Measurements from ENCODE around the gene LIMS2. TPM values are rescaled to one million over a fixed set of nuclear protein-coding genes. Genes with fewer than 3 reads are reported as not detected.
A peak's percentile ranks its signal among the peaks of the same experiment; 100 is the strongest.

Gene LIMS2
- total RNA-seq, 1 donor = 14.8 TPM

DNA sequence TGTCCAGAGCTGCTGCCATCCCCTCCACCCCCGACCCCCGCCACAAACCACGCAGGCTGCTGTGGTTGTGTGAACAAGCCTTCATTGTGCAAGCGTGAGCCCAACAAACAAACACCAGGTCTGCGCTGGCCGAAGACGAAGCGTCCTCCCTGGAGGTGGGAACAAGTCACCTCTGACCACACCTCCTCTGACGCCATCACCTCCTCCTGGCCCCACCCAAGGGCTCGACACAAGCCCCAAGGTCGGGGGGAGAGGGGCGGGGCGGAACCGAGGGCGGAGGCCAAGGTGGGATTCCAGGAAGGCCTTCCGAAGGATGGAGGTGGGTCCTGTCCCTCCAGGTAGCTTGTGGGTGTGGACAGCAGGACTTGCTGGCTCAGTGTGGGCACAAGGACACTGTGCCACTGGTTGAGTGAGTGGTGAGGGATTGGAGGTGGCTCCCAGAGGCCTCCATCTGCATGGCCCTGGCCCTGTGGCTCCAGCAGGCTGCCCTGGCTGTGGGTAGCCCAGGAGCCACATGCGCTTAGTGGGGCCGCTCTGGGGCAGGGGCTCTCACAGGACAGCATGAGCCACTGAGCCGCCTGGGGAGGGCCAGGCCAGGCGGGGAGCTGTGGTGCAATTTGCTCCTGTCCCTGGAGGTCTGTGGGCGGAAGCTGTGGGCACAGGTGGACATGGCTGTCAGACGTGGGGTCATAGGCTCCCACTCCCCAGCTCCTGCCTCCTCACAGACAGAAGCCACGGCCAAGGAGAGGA lies 36.8 kb downstream of the LIMS2 start:
- no peaks in the 10 kb centered on the region for H3K9me3 ChIP-seq (ENCODE audit: low read depth, low read length)
- no peak overlapping the region for H3K4me2 ChIP-seq (ENCODE audit: insufficient read depth, low read length)
- TF ChIP-seq, protein P1, sequence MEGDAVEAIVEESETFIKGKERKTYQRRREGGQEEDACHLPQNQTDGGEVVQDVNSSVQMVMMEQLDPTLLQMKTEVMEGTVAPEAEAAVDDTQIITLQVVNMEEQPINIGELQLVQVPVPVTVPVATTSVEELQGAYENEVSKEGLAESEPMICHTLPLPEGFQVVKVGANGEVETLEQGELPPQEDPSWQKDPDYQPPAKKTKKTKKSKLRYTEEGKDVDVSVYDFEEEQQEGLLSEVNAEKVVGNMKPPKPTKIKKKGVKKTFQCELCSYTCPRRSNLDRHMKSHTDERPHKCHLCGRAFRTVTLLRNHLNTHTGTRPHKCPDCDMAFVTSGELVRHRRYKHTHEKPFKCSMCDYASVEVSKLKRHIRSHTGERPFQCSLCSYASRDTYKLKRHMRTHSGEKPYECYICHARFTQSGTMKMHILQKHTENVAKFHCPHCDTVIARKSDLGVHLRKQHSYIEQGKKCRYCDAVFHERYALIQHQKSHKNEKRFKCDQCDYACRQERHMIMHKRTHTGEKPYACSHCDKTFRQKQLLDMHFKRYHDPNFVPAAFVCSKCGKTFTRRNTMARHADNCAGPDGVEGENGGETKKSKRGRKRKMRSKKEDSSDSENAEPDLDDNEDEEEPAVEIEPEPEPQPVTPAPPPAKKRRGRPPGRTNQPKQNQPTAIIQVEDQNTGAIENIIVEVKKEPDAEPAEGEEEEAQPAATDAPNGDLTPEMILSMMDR (IDR thresholded peaks at IDR 0.05; ENCODE audit: extremely low read depth, low read depth, low read length) = no peak
- H3K36me3 ChIP-seq (ENCODE audit: insufficient read depth, low read length) = no peaks in the 10 kb centered on the region
- peak overlapping the region; percentile 68 for H3K27ac ChIP-seq (ENCODE audit: low read depth, low read length)
- no peak for DNase-seq (ENCODE audit: insufficient read length, low spot score, missing footprints)
- H3K79me2 ChIP-seq (ENCODE audit: insufficient read depth, low read length) = no peaks in the 10 kb centered on the region
- H3K4me1 ChIP-seq (ENCODE audit: insufficient read depth, low read length) = peaks cover 11% of the 10 kb centered on the region
- H3K27me3 ChIP-seq (ENCODE audit: insufficient read depth, low read length) = no peaks in the 10 kb centered on the region
- H4K20me1 ChIP-seq (ENCODE audit: insufficient read depth, low read length) = no peaks in the 10 kb centered on the region
- no peak overlapping the region for H2AFZ ChIP-seq (ENCODE audit: low read length)
- H3K4me3 ChIP-seq (ENCODE audit: insufficient read depth, low read length) = no peak overlapping the region

DNA sequence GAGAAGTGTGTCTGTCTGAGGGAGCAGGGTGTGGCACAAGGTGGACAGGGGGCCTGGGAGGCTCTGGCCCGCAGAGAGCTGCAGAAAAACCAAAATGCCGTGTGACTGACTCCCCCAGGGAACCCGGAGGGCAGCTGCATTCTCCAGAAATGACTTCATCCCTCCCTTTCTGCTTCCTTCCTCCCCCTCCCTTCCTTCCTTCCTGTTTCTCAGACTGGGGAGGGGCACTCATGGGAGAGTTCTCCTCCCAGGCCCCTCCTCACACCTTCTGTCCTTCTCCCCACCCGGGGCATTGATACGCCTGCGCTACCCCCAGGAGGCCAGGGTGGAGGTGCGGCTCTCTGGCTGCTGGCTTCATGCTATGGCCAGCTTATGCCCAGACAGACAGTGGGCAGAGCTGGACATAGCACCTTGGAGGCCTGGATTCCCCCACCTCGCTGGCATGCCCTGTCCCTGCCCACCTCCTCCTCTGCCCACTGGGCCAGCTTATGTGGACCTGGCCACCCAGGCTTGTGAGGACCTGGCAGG lies 37.5 kb downstream of the LIMS2 start:
- H3K9me3 ChIP-seq (ENCODE audit: low read depth, low read length) = no peaks in the 10 kb centered on the region
- H2AFZ ChIP-seq (ENCODE audit: low read length) = peak overlapping the region; percentile 77
- peak; percentile 100 for DNase-seq (ENCODE audit: insufficient read length, low spot score, missing footprints)
- H3K36me3 ChIP-seq (ENCODE audit: insufficient read depth, low read length) = no peaks in the 10 kb centered on the region
- peaks cover 11% of the 10 kb centered on the region for H3K4me1 ChIP-seq (ENCODE audit: insufficient read depth, low read length)
- H3K4me3 ChIP-seq (ENCODE audit: insufficient read depth, low read length) = peak overlapping the region; percentile 22
- no peaks in the 10 kb centered on the region for H3K79me2 ChIP-seq (ENCODE audit: insufficient read depth, low read length)
- TF ChIP-seq, protein P1 (IDR thresholded peaks at IDR 0.05; ENCODE audit: extremely low read depth, low read depth, low read length) = no peak
- H3K27ac ChIP-seq (ENCODE audit: low read depth, low read length) = peak overlapping the region; percentile 68
- no peaks in the 10 kb centered on the region for H3K27me3 ChIP-seq (ENCODE audit: insufficient read depth, low read length)
- H4K20me1 ChIP-seq (ENCODE audit: insufficient read depth, low read length) = no peaks in the 10 kb centered on the region
- H3K4me2 ChIP-seq (ENCODE audit: insufficient read depth, low read length) = peak overlapping the region; percentile 33

DNA sequence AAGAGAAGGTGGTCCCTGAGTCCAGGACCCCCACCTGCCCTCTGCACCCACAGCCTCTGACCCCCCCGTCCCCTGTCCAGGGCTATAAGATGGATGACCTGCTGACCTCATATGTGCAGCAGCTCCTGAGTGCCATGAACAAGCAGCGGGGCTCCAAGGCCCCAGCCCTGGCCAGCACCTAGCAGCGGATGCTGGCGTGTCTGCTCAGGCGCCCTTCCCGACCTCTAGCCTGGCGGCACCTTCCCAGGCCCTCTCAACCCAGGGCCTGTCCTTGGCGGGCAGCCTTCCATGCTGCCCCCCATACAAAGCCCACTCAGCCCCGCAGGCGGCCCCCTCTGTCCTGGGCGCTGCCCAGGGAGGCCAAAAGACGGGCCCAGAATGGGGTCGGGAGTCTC lies 38.1 kb downstream of the LIMS2 start:
- peaks cover 11% of the 10 kb centered on the region for H3K4me1 ChIP-seq (ENCODE audit: insufficient read depth, low read length)
- no peak overlapping the region for H3K4me3 ChIP-seq (ENCODE audit: insufficient read depth, low read length)

More for the DNA sequence above, 38.1 kb downstream of the LIMS2 start:
- DNase-seq (ENCODE audit: insufficient read length, low spot score, missing footprints) = peak; percentile 82
- no peaks in the 10 kb centered on the region for H3K36me3 ChIP-seq (ENCODE audit: insufficient read depth, low read length)
- no peak overlapping the region for H2AFZ ChIP-seq (ENCODE audit: low read length)
- H4K20me1 ChIP-seq (ENCODE audit: insufficient read depth, low read length) = no peaks in the 10 kb centered on the region
- H3K27ac ChIP-seq (ENCODE audit: low read depth, low read length) = peak overlapping the region; percentile 68
- peak overlapping the region; percentile 33 for H3K4me2 ChIP-seq (ENCODE audit: insufficient read depth, low read length)
- H3K27me3 ChIP-seq (ENCODE audit: insufficient read depth, low read length) = no peaks in the 10 kb centered on the region
- TF ChIP-seq, protein P1 (IDR thresholded peaks at IDR 0.05; ENCODE audit: extremely low read depth, low read depth, low read length) = no peak
- no peaks in the 10 kb centered on the region for H3K9me3 ChIP-seq (ENCODE audit: low read depth, low read length)
- H3K79me2 ChIP-seq (ENCODE audit: insufficient read depth, low read length) = no peaks in the 10 kb centered on the region
